HG03460 (cell line): ENCODE results near the gene IRS1.

Experiments
- ATAC-seq: cut with Tn5 transposase; IDR thresholded peaks from one replicate; pipeline ENCODE4 v1.9.1; 2021; ENCODE audit not compliant: unreplicated experiment

Gene IRS1

DNA sequence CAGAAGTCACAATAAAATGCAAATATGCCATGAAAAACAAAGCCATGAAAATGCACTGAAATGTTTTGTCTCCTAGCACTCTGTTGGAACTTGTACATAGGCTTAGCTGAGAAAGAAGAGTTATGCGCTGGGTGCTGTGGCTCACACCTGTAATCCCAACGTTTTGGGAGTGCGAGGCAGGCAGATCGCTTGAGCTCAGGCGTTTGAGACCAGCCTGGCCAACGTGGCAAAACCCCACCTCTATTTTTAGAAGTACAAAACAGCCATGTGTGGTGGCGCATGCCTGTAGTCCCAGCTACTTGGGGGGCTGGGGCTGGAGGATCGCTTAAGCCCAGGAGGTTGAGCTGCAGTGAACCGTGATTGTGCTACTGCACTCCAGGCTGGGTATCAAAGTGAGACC lies 39.9 kb downstream of the IRS1 start:
- ATAC-seq: no peak

DNA sequence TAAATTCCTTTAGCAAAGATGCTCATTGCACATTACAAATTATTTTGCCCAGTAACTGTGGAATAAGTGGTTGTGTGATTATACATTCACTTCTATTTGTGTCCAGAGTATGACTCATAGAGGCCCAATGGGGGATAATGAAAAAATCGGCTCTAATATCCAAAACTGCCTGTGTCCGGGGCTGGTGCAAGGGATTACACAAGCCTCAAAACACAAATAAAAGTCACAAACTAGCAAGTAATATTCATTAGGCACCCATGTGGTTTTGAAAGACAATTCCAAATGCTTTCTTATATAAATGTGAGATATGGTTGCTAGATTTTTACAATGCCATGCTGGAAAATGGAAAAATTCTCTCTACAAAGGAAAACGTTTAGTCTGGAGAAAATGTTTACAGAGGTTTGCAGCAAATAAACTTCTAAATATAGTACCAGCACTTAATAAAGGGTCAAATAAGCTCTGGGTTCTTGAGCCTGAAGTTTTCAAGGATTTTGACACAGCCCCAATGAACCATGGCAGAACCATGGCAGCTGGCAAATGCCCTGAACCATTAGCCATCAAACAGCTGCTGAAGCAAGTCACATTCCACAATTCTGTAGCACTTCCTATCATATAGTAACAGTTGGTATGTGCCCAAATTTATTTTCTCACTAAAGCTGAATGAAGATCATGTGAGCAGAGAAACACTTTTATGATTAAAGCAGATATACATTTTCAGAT lies 40.5 kb downstream of the IRS1 start:
- no peak for ATAC-seq

GRCh38 chr2:226756131-226756530 lies 43.5 kb downstream of the IRS1 start:
- ATAC-seq: no peak

DNA sequence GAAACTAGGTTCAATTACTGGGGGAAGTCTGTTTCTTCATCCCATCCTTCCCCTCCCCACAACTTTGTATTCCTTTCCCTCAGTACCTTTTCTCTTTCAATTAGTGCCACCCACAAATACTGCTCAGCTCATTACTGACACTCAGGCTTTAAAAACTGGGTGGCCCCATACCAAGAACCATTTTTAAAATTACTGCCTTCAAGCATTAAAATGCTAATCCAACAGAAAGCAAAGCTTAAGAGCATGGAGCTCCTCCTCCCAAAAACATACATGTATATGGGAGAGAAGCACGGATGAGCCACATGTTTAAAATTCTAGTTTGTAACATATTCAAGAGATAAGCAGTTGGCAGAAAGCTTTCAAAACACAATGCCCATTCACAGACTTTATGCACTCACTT lies 44.0 kb downstream of the IRS1 start:
- no peak for ATAC-seq

GRCh38 chr2:226754821-226755604 lies 44.6 kb downstream of the IRS1 start:
- no peak for ATAC-seq

GRCh38 chr2:226752887-226753286 lies 46.7 kb downstream of the IRS1 start:
- no peak for ATAC-seq

GRCh38 chr2:226747288-226747687 lies 52.3 kb downstream of the IRS1 start:
- no peak for ATAC-seq

GRCh38 chr2:226746196-226746800 lies 53.3 kb downstream of the IRS1 start:
- no peak for ATAC-seq

DNA sequence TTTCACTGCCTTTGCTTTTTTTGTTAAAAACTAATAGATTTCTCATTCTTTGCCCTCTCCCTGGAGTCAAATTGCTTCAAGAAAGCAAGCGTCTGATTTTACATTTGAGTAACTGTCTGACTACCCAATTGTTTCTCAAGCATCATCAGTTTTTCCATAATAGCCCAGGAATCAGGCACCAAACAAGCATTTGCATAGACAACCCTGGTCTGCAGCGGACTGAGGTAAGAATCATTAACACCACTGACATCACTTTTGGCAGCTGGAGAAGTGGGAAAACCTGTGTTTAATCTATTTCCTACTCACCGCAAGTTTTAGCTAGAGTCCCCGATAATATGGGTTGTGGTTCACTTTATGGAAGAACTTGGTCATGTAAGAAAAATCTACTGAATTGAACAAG lies 55.7 kb downstream of the IRS1 start:
- ATAC-seq: no peak

- ATAC-seq: no peak
Measured at GRCh38 chr2:226742347-226742746, 57.3 kb downstream of the IRS1 start.

- no peak for ATAC-seq
Measured at GRCh38 chr2:226740039-226740648, 59.5 kb downstream of the IRS1 start.

GRCh38 chr2:226739545-226740030 lies 60.0 kb downstream of the IRS1 start:
- no peak for ATAC-seq

DNA sequence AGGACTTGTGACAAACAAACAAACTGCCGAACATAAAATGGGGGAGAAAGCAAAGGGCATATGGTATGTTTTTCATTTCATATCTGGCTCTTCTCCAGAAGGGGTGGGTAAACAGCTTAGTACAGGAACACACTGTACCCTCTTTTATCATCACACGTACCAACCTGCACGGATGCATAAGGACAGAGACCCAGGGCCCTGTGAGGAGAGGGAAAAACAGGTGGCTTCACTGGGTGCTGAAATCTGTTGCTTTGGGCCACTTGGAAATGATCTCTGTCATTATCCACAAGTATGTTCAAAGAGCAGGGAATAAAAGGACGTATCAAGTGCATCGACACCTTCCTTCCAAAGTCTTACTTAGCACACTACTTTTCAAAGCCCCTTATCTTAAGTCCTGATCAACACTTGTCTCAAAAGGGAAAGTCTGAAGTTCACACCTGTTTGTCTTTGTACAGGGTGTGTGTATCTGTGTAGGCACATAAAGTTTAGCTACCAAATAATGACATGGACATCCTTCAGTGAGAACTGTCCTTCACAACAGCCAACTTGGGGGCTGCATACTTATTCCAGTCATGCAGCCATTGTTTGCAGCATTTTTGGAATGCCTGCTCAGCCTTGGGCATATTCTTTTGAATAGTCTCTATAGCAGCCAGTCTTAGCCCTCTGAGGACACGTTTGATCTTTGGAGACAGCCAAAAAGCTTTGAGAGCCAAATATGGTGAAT lies 60.6 kb downstream of the IRS1 start:
- no peak for ATAC-seq

GRCh38 chr2:226738191-226738820 lies 61.3 kb downstream of the IRS1 start:
- ATAC-seq: no peak

- no peak for ATAC-seq
Measured at GRCh38 chr2:226736382-226736781, 63.2 kb downstream of the IRS1 start.

GRCh38 chr2:226733927-226734564 lies 65.6 kb downstream of the IRS1 start:
- ATAC-seq: no peak

GRCh38 chr2:226733189-226733858 lies 66.3 kb downstream of the IRS1 start:
- no peak for ATAC-seq

GRCh38 chr2:226732478-226733188 lies 67.0 kb downstream of the IRS1 start:
- no peak for ATAC-seq

GRCh38 chr2:226730481-226730880 lies 69.1 kb downstream of the IRS1 start:
- no peak for ATAC-seq
